OCI-LY7 (cell line): ENCODE data around the gene ZNRF1.

Experiments used
- CTCF ChIP-seq: fragments of 200-600 bp; sonication (generic); conservative IDR thresholded peaks from 2 replicates; pipeline ENCODE4 v1.5.1; 2014; ENCODE audit warnings: mild to moderate bottlenecking, antibody characterized with exemption, low read length, moderate library complexity, mixed read lengths
- EZH2phosphoT487 ChIP-seq: fragments of 200-600 bp; sonication (generic); IDR thresholded peaks from 2 replicates; pipeline ENCODE4 v1.6.1; 2018; ENCODE audit warnings: low read depth, borderline replicate concordance, mild to moderate bottlenecking, mixed run types, antibody characterized with exemption, low read length, moderate library complexity, mixed read lengths

- TF ChIP-seq CTCF (no peak), EZH2phosphoT487 (no peak)
These were observed 161.6 kb downstream of the ZNRF1 start for GRCh38 chr16:75160386-75160785.
